HG02981 (cell line): ENCODE results near the gene PHACTR3.

ENCODE experiments used
- ATAC-seq: cut with Tn5 transposase; IDR thresholded peaks from one replicate; pipeline ENCODE4 v1.9.1; 2021; ENCODE audit warnings: mild to moderate bottlenecking, moderate library complexity; ENCODE audit not compliant: unreplicated experiment

Gene PHACTR3

GRCh38 chr20:59668926-59669850, 64.8 kb downstream of the PHACTR3 start:
- ATAC-seq: no peak

DNA sequence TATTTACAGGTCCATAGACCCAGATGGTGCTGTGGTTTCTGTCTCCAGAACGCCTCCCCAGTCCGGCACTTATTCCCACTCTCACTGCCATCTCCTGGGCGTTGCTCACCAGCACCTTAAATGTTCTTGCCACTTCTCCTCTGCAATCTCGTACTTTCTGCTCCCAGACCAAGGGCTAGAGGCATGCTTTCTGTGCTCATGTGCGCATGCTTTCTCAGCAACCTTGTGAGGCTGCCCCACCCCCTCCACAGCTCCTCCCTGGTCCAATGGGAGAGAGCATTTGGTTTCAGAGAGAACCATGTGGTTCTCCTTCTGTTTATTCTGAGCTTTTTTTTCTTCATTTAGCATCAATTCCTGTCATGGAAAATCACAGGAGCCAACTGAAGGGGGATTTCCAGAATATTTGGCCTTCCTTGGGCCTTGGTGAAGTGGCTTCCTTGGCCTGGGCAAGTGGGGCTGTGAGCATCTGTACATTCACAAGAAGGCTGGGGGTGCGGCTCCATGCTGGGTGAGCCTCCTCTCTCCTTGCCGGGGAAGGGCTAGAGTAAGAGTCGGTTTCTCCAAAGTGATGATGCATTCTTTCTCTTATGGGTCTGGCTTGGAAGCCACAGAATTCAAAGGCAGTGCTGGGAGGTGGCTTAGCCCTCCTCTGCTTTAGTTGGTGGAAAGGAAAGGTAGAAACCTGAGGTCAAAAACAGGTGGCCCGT, 66.6 kb downstream of the PHACTR3 start:
- no peak for ATAC-seq

DNA sequence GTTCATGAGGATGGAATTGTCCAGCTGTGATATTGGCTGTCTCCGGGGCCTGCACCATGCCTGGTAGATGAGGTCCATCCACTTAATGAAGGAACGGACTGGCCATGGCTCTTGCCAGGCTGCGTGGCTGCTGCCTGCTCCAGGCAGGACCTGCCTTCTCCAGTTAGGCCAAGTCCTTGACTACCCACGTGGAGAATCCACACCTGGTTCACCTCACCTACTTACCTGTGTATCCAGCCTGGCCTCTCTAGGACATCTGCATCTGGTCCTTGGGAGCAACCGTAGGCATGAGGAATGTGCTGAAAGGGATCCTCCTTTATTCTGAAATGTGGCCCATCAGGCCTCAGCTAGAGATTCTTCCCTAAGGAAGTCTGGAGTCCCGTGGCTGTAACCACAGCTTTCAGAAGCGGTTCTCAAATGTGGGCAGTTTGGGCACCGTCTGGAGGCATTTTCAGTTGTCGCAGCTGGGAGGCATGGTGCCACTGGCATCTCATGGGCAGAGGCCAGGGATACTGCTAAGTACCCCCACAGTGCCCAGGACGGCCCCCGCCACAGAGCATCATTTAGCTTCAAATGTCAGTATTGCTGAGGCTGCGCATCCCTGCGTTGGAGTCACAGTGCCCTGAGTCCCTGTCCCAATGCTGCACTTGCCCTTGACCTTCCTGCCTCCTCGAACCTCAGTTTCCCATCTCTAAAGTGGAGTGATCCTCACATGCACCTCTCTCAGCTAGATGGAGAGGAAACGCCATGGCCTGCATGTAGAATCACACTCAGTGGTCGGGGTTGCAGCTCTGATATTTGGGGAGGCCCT, 67.5 kb downstream of the PHACTR3 start:
- ATAC-seq: no peak

GRCh38 chr20:59672576-59672975, 68.2 kb downstream of the PHACTR3 start:
- ATAC-seq: no peak

GRCh38 chr20:59673288-59673997, 69.1 kb downstream of the PHACTR3 start:
- ATAC-seq: no peak

DNA sequence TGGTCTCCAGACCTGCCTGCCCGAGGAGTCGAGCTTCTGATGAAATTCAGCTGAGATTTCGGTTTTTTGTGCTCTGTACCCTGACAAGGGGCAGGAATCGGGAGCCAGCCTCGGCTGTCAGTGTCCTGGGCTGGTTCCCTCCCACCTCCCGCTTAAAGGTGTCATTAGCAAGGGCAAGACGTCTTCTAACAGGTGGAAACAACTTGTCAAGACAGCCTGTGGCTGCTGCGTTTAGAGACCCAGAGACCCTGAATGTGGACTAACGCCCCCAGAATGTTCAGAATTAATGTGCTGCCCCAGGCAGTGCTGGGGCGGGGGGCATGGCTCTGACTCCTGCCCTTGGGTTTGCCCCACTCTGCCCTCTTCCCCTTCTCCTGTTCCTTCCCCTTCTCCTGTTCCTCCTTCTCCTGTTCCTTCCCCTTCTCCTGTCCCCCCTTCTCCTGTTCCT, 69.7 kb downstream of the PHACTR3 start:
- ATAC-seq: no peak

DNA sequence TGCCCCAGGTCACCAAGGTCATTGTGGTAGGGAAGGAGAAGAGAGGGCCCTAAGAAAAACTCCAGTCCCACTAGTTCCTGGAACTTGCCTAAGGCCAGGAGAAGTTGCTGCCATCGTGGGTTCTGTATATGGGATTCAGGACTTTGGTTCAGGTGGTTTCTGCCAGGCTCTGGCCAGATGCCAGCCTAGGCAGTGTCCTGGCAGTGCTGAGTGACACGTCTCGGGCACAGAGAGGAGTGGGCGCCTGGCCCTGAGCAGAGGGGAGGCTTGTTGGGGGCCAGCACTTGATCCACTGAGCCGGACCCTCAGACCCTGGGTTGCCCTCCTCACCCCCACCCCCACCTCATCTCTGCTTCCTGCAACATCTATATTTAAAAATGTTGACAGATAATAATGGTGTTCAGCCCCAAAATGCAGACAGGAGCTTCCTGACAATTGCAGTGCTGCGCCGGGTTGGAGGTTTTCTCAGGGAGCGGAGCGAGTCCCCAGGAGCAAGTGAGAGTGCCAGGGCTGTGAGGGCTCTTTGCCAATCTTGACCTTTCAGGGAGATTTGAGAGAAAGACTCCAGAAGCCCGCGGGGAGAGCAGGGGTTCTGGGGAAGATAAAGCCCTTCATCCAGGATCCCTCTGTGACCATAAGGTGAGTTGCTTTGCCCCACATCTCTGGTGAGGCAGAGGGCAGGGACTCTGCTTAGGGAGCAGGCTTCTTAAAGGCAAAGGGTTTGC, 71.9 kb downstream of the PHACTR3 start:
- ATAC-seq: no peak

GRCh38 chr20:59676851-59677182, 72.5 kb downstream of the PHACTR3 start:
- no peak for ATAC-seq

- no peak for ATAC-seq
These were observed 73.2 kb downstream of the PHACTR3 start for GRCh38 chr20:59677586-59677985.

GRCh38 chr20:59678288-59678687, 73.9 kb downstream of the PHACTR3 start:
- no peak for ATAC-seq

DNA sequence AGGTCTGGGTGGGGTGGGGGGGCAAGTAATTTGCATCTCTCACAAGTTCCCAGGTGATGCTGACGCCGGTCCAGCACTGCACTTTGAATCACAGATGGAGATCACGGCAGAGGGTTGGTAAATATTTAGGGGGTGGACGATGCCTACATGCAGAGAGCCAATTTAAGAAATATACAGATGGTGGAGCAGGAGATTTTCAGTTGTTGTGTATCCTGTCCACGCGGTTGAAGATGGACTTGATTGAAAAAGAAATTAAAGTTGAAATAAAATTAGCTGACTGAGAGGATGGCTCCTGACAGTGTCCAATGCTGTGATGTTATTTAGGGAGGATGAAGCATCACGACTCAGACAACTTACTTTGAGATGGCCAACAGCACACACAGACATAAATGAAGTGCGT, 74.6 kb downstream of the PHACTR3 start:
- no peak for ATAC-seq

DNA sequence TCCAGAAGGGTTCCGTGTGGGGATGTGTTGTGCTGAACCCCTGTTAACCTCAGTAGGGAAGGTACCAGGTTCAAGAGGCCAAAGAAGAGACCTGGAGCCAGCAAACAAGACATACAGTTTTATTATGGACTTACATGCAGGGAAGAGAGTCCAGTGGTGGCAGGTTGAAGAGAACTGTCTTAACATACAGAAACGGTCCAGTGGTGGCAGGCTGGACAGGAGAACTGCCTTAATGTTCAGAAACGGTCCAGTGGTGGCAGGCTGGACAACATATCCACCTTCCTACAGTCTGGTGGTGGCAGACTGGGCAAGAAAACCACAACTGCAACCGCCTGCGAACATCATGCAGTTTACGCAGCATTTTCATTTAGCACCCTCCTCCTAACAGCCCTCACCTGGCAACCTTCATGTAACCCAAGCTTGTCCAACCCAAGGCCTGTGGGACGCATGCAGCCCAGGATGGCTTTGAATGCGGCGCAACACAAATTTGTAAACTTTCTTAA, 75.9 kb downstream of the PHACTR3 start:
- ATAC-seq: no peak

- ATAC-seq: no peak
These were observed 76.5 kb downstream of the PHACTR3 start for GRCh38 chr20:59680852-59681251.

DNA sequence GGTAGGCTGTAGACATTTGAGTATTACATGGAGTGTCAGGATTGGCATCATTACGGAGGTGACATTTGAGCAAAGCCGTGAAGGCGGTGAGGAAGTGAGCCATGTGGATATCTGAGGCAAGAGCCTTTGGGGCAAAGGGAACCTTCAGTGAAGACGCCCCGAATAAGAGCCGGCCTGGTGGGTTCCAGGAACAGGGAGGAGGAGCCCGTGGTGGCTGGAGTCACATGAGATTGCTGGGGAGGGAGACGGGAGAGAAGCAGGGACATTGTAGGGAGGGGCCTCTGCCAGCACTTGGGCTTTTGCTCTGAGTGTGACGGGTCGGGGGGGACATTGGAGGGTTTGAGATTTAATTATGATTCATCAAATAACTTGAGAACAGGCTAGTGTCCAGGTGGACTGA, 78.3 kb downstream of the PHACTR3 start:
- ATAC-seq: no peak

GRCh38 chr20:59683181-59683580, 78.8 kb downstream of the PHACTR3 start:
- no peak for ATAC-seq

DNA sequence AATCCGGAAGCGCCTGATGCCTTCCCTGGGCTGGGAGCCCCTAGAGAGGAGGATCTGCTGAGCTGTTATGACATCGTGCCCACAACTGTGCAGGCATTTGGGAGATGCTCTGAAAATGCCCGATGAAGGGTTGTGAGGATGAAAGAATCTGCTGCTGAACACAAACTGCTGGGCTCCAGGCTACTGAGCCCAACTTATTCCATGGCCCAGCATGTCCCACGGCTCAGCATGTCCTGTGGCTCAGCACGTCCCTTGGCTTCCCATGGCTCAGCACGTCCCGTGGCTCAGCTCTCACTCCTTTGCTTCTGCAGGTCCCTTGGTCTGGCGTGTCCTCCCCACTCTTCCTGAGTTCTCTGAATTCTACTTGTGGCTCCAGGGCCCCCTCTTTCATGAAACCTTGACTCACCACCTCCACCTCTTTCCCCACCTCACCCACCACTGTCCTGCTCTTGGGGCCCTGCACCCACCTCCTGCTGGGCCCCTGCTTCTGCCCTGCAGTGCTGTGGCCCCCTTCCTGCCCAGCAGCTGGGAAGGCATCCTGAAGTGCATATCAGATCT, 80.4 kb downstream of the PHACTR3 start:
- ATAC-seq: no peak

GRCh38 chr20:59686404-59687346, 82.3 kb downstream of the PHACTR3 start:
- ATAC-seq: no peak

DNA sequence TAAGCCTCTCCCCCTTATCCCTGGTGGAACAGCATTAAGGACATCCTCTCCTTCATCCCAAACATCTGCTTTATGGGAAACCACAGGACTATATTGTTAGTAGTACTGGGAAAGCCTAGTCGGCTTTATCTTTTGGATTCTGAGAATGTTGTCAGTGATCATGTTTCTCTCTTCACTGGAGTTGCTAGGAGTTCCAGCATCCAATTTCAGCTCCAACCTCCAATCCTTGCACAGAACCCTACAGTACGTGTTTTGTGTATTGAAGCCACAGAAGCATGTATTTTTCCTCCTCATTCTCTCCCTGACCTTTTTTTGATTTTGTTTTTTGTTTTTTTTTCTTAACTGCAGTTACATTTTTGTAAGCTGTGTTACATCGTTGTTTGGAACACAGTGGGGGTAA, 84.0 kb downstream of the PHACTR3 start:
- ATAC-seq: no peak
